Right lobe of liver (tissue), 4 donors: ENCODE measurements around the gene LRMDA.

ENCODE experiments used
- CTCF ChIP-seq, 4 donors: fragments of 200-600 bp in 3 of 4; fragments of 450-650 bp in 1 of 4; IDR thresholded peaks; one replicate each; pipeline versions ENCODE4 v1.5.1 to v1.8.0; 2016 to 2022; ENCODE audit warnings: antibody characterized with exemption in 4 of 4, mild to moderate bottlenecking in 2 of 4
- POLR2A ChIP-seq: fragments of 450-650 bp; IDR thresholded peaks from one replicate; pipeline ENCODE4 v1.6.1; 2017; ENCODE audit warnings: antibody characterized with exemption, mild to moderate bottlenecking
- donor health status: DM: no; HTN: no; CAD: no.
- donor health status: DM: no; HTN: no; CAD: no.
- donor health status: DM: no; HTN: yes; CAD: no.

DNA sequence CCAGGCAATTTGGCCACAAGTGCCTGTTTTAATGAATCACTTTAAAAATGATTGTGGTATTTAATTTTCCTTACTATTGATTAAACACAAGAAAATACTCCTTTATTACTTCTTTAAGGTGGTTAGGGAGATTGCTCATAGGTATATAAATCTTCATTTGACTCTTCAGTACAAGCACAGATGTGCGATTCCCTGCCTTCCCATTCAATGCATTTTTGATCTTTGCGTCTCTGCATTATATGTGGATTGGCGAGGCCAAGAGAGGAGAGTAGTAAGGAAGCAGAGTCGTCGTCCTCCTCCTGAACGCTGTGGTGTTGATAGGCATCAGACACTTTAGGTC, 683.7 kb downstream of the LRMDA start:
- TF ChIP-seq POLR2A (no peak), CTCF (IDR thresholded peaks at IDR 0.05) (no peak)
